GM12892 (cell line): ENCODE measurements around the gene GALNT18.

Source experiments
- POLR2A ChIP-seq: IDR thresholded peaks from 2 replicates; pipeline ENCODE4 v1.6.1; 2011; ENCODE audit warnings: low read depth, low read length, control low read depth
- POLR2AphosphoS5 ChIP-seq: IDR thresholded peaks from 2 replicates; pipeline ENCODE4 v1.6.1; 2011; ENCODE audit warnings: low read depth, low read length, control low read depth
- TAF1 ChIP-seq: IDR thresholded peaks from 2 replicates; pipeline ENCODE4 v1.6.1; 2011; ENCODE audit warnings: low read depth, mild to moderate bottlenecking, control low read depth, low read length, borderline replicate concordance

GRCh38 chr11:11344045-11344444 lies 277.8 kb downstream of the GALNT18 start:
- no peak for TF ChIP-seq TAF1
- TF ChIP-seq POLR2AphosphoS5, result no peak
- TF ChIP-seq POLR2A, result no peak
